Tibial nerve (tissue), 4 donors: Measurements from ENCODE around the gene B4GALT6. TPM values are rescaled to one million over a fixed set of nuclear protein-coding genes. Genes with fewer than 3 reads are reported as not detected.

Experiments used
- DNase-seq, 2 donors: peaks; one replicate each; pipeline ENCODE4 v3.0.0-alpha.2; 2019; ENCODE audit warnings: low spot score in 2 of 2
- H3K27ac ChIP-seq, 4 donors: fragments of 200-600 bp; sonication (generic) in 3 of 4; one replicate each; pipeline ENCODE4 v1.5.1; 2017 to 2019; ENCODE audit warnings: mild to moderate bottlenecking in 1 of 4
- H3K27me3 ChIP-seq, 2 donors: fragments of 200-600 bp; sonication (generic) in 1 of 2; one replicate each; pipeline versions ENCODE4 v1.5.1 to v1.6.0; 2017 to 2019
- H3K36me3 ChIP-seq, 3 donors: fragments of 200-600 bp; sonication (generic); one replicate each; pipeline ENCODE4 v1.5.1; 2018 to 2019
- H3K4me1 ChIP-seq, 4 donors: fragments of 200-600 bp; sonication (generic) in 3 of 4; one replicate each; pipeline ENCODE4 v1.5.1; 2017 to 2019
- H3K4me3 ChIP-seq, 4 donors: fragments of 200-600 bp; sonication (generic) in 3 of 4; one replicate each; pipeline ENCODE4 v1.5.1; 2017 to 2019; ENCODE audit warnings: mild to moderate bottlenecking in 1 of 4, moderate library complexity in 1 of 4
- H3K9me3 ChIP-seq, 4 donors: fragments of 200-600 bp; sonication (generic) in 3 of 4; one replicate each; pipeline ENCODE4 v1.5.1; 2017 to 2019
- CTCF ChIP-seq, 5 experiments: fragments of 200-600 bp in 3 of 5; fragments of 450-650 bp in 2 of 5; sonication (generic) in 3 of 5; IDR thresholded peaks; one replicate each; pipeline ENCODE4 v1.5.1; 2016 to 2019; ENCODE audit warnings: antibody characterized with exemption in 5 of 5, mild to moderate bottlenecking in 3 of 5, moderate library complexity in 2 of 5
- EP300 ChIP-seq, 2 donors: sonication (generic); formaldehyde crosslinking; IDR thresholded peaks; one replicate each; pipeline ENCODE4 v1.6.1; 2017; ENCODE audit warnings: antibody characterized with exemption in 2 of 2, mild to moderate bottlenecking in 1 of 2
- POLR2A ChIP-seq, 2 donors: fragments of 450-650 bp; IDR thresholded peaks; one replicate each; pipeline ENCODE4 v1.6.1; 2017; ENCODE audit warnings: antibody characterized with exemption in 2 of 2, mild to moderate bottlenecking in 2 of 2, moderate library complexity in 2 of 2
- WGBS, 2 donors: methylation state at CpG; one replicate each; pipeline ENCODE4 v1.1.5; 2018; 5-methylcytosine and 5-hydroxymethylcytosine counted together
- total RNA-seq, 4 donors: library from RNA; depleted of rRNA; stranded (reverse); fragments of >200 nt; gene quantifications; one replicate each; pipeline ENCODE4 v1.1.0, GENCODE V29; 2016

Gene B4GALT6
- total RNA-seq, 4 donors from 2014 or later: 0.98 to 2.1 (median 1.5) TPM

GRCh38 chr18:31716362-31716761, 32.0 kb upstream of the B4GALT6 start:
- no peak for DNase-seq
- WGBS, 2 donors: 71 to 77% methylated on average over 3 of the region's 3 CpGs
- no peak for TF ChIP-seq CTCF (IDR thresholded peaks at IDR 0.05)
- no peak for TF ChIP-seq POLR2A (IDR thresholded peaks at IDR 0.05)
- no peak for TF ChIP-seq EP300 (IDR thresholded peaks at IDR 0.05)
- H3K27me3 ChIP-seq: no peaks in the 10 kb centered on the region
- no peaks in the 10 kb centered on the region for H3K4me1 ChIP-seq
- no peak overlapping the region for H3K27ac ChIP-seq
- H3K4me3 ChIP-seq: no peak overlapping the region
- H3K9me3 ChIP-seq: peaks cover 0 to 4% (median 0%) of the 10 kb centered on the region in 4 donors
- H3K36me3 ChIP-seq: no peaks in the 10 kb centered on the region

GRCh38 chr18:31711365-31712172, 27.2 kb upstream of the B4GALT6 start:
- WGBS, 2 donors: 83 to 87% methylated on average over 3 of the region's 3 CpGs
- TF ChIP-seq EP300 (IDR thresholded peaks at IDR 0.05) (no peak), CTCF (IDR thresholded peaks at IDR 0.05) (no peak), POLR2A (IDR thresholded peaks at IDR 0.05) (no peak)
- no peak for DNase-seq
- no peak overlapping the region for H3K27ac ChIP-seq
- no peak overlapping the region for H3K4me3 ChIP-seq
- no peaks in the 10 kb centered on the region for H3K27me3 ChIP-seq
- H3K36me3 ChIP-seq: no peaks in the 10 kb centered on the region
- H3K4me1 ChIP-seq: no peaks in the 10 kb centered on the region
- H3K9me3 ChIP-seq: no peaks in the 10 kb centered on the region

- WGBS, 2 donors: 74 to 75% methylated on average over 3 of the region's 3 CpGs
- H3K27ac ChIP-seq: no peak overlapping the region
These were observed 26.4 kb upstream of the B4GALT6 start for GRCh38 chr18:31710826-31711225.

GRCh38 chr18:31707815-31708214, 23.4 kb upstream of the B4GALT6 start:
- no peaks in the 10 kb centered on the region for H3K27me3 ChIP-seq
- no peak for DNase-seq
- no peak for TF ChIP-seq POLR2A (IDR thresholded peaks at IDR 0.05)
- no peak for TF ChIP-seq EP300 (IDR thresholded peaks at IDR 0.05)
- TF ChIP-seq CTCF (IDR thresholded peaks at IDR 0.05): no peak
- no peaks in the 10 kb centered on the region for H3K4me1 ChIP-seq
- no peaks in the 10 kb centered on the region for H3K36me3 ChIP-seq
- H3K4me3 ChIP-seq: no peak overlapping the region
- no peaks in the 10 kb centered on the region for H3K9me3 ChIP-seq
- no peak overlapping the region for H3K27ac ChIP-seq

More at GRCh38 chr18:31710826-31711225, 26.4 kb upstream of the B4GALT6 start:
- Histone ChIP-seq H3K4me1 (no peaks in the 10 kb centered on the region), H3K27me3 (no peaks in the 10 kb centered on the region), H3K36me3 (no peaks in the 10 kb centered on the region), H3K9me3 (no peaks in the 10 kb centered on the region), H3K4me3 (no peak overlapping the region)
- no peak for DNase-seq
- no peak for TF ChIP-seq POLR2A (IDR thresholded peaks at IDR 0.05)
- TF ChIP-seq EP300 (IDR thresholded peaks at IDR 0.05): no peak
- TF ChIP-seq CTCF (IDR thresholded peaks at IDR 0.05): no peak

- peaks cover 0 to 11% (median 3%) of the 10 kb centered on the region in 4 donors for H3K9me3 ChIP-seq
- H3K4me3 ChIP-seq: no peak overlapping the region
- no peaks in the 10 kb centered on the region for H3K4me1 ChIP-seq
- DNase-seq: no peak
- H3K27ac ChIP-seq: no peak overlapping the region
- no peaks in the 10 kb centered on the region for H3K27me3 ChIP-seq
- TF ChIP-seq CTCF (IDR thresholded peaks at IDR 0.05) (no peak), POLR2A (IDR thresholded peaks at IDR 0.05) (no peak), EP300 (IDR thresholded peaks at IDR 0.05) (no peak)
- 92 to 98% methylated on average over 3 of the region's 3 CpGs for WGBS, 2 donors
- no peaks in the 10 kb centered on the region for H3K36me3 ChIP-seq
These were observed 18.1 kb upstream of the B4GALT6 start for GRCh38 chr18:31702449-31702848.
